ENCODE results near the gene ZDHHC5. TPM values are rescaled to one million over a fixed set of nuclear protein-coding genes. Genes with fewer than 3 reads are reported as not detected.

ZDHHC5 gene
- total RNA-seq, 1 experiment from 2014 or later = 72.2 TPM

- H3K27me3 Mint-ChIP-seq (ENCODE audit: insufficient read depth, unreplicated experiment) = no peaks in the 10 kb centered on the region
- DNase-seq = no peak
- no peak for TF ChIP-seq CTCF (IDR thresholded peaks at IDR 0.05; ENCODE audit: insufficient read depth in 1 of 2, low read depth in 1 of 2, low read length in 1 of 2, severe bottlenecking in 1 of 2, unreplicated experiment in 1 of 2)
- ChIA-PET CTCF (no interaction called here), POLR2A (no interaction called here)
- H3K4me3 Mint-ChIP-seq (ENCODE audit: unreplicated experiment) = no peak overlapping the region
- no TSS peak for BruUV-seq (replicated peaks)
- no peaks in the 10 kb centered on the region for H3K9me3 Mint-ChIP-seq (ENCODE audit: unreplicated experiment)
- H3K27me3 ChIP-seq (replicated peaks; ENCODE audit: control insufficient read depth, insufficient read depth, low read length) = no peaks in the 10 kb centered on the region
- H3K4me3 ChIP-seq (ENCODE audit: low read depth, low read length) = no peak overlapping the region
- no peaks in the 10 kb centered on the region; the same call in 1 of the 2 replicates for H3K36me3 ChIP-seq (ENCODE audit: control insufficient read depth, insufficient read depth, low read length)
- H3K27ac Mint-ChIP-seq (ENCODE audit: unreplicated experiment) = no peak overlapping the region
- H3K4me1 Mint-ChIP-seq (ENCODE audit: low read depth, unreplicated experiment) = peaks cover 18% of the 10 kb centered on the region
- no peaks in the 10 kb centered on the region for H3K9me3 ChIP-seq
- H3K4me1 ChIP-seq = peaks cover 6% of the 10 kb centered on the region; the same call in 1 of the 2 replicates
- H3K36me3 Mint-ChIP-seq (ENCODE audit: insufficient read depth, unreplicated experiment) = peaks cover 65% of the 10 kb centered on the region
- intact Hi-C loops (cut with micrococcal nuclease; ENCODE audit: unreplicated experiment) = no loop called here
Observed at GRCh38 chr11:57709802-57710367, 42.0 kb downstream of the ZDHHC5 start.

GRCh38 chr11:57711414-57712255, 43.7 kb downstream of the ZDHHC5 start, which contains the start of gene MED19:
Gene MED19 (minus strand): TSS chr11:57712215. CDS start chr11:57712179, 36 bp downstream.
- Mint-ChIP-seq H3K4me3 (ENCODE audit: unreplicated experiment) (peak within 1 kb of the TSS; percentile 97), H3K27ac (ENCODE audit: unreplicated experiment) (peak within 1 kb of the TSS; percentile 99), H3K9me3 (ENCODE audit: unreplicated experiment) (no peaks in the 10 kb centered on the region), H3K4me1 (ENCODE audit: low read depth, unreplicated experiment) (peaks cover 18% of the 10 kb centered on the region), H3K27me3 (ENCODE audit: insufficient read depth, unreplicated experiment) (no peaks in the 10 kb centered on the region), H3K36me3 (ENCODE audit: insufficient read depth, unreplicated experiment) (peaks cover 50% of the 10 kb centered on the region)
- Histone ChIP-seq H3K9me3 (no peaks in the 10 kb centered on the region), H3K4me1 (peaks cover 6% of the 10 kb centered on the region; the same call in 1 of the 2 replicates), H3K4me3 (ENCODE audit: low read depth, low read length) (peak within 1 kb of the TSS; percentile 91), H3K36me3 (ENCODE audit: control insufficient read depth, insufficient read depth, low read length) (no peaks in the 10 kb centered on the region; the same call in 1 of the 2 replicates), H3K27me3 (replicated peaks; ENCODE audit: control insufficient read depth, insufficient read depth, low read length) (no peaks in the 10 kb centered on the region)
- CTCF ChIA-PET = interaction anchor here (0.5 to 1.4 kb wide), 3 partner anchors 40 to 89 kb away, joined by 3 to 18 read pairs (median 4); partner anchors contain the start of gene BTBD18
- intact Hi-C loops (cut with micrococcal nuclease; ENCODE audit: unreplicated experiment) = loop anchor here (1.0 kb wide), 7 partner anchors 30 to 181 kb away; partner anchors contain the start of genes CLP1, CTNND1, SELENOH and TIMM10
- TF ChIP-seq CTCF (IDR thresholded peaks at IDR 0.05; ENCODE audit: insufficient read depth in 1 of 2, low read depth in 1 of 2, low read length in 1 of 2, severe bottlenecking in 1 of 2, unreplicated experiment in 1 of 2) = no peak
- TSS peak; percentile 63 for BruUV-seq (replicated peaks)
- POLR2A ChIA-PET = interaction anchor here (0.6 to 1.6 kb wide), 15 partner anchors 9 to 574 kb away, joined by 3 to 15 read pairs (median 4); partner anchors contain the start of genes CTNND1, SELENOH and SLC43A1
- peak; percentile 96 to 97 for DNase-seq
